Activated CD8-positive, alpha-beta memory T cell treated with anti-CD3 and anti-CD28 coated beads for 4 hours (primary cell): ENCODE results near the gene RAPGEF2.
"Not testable (repeated sequence)": the region's sequence is repeated elsewhere in the genome, so short reads cannot be mapped to it uniquely, and the experiment has no call there.

ENCODE experiments used
- DNase-seq, 2 donors: peaks; one replicate each; pipeline ENCODE4 v3.0.0-alpha.2; 2020; ENCODE audit warnings: low read depth in 2 of 2

RAPGEF2 gene

DNA sequence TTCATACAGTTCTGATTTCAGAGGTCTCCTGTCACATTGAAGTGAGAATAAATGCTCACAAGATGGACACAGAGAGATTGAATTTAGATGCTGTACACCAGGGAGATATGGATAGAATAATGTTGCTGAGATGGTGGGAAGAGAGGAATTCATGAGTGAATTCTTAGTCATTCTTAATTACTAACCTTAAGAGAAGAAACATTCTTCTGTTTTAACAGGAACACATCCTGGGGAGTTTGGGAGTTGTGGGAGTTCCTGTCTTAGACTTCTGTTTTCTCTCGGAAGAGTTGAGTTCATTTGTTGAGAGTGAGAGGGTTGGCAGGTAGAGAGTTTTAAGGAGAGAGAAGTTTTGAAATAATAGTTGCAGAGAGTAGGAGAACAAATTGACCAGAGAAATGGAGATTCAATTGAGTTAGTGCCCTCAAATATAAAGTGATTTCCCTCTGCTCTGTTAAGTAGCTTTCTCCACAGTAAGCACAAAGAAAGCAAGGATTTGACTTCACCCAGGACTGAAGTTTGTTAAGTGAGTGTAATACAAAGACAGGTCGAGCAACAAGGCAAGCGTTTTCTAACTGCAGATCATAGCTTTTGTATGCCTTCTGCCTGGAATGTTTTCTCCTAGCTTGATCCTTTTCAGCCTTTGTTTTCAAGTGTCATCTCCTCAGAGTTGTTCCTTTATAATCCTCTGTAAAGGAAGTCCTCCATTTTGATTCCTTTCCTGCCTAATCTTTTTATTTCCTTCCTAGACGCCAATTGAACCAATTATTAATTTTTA is 205.9 kb downstream of the RAPGEF2 start:
- no peak for DNase-seq

DNA sequence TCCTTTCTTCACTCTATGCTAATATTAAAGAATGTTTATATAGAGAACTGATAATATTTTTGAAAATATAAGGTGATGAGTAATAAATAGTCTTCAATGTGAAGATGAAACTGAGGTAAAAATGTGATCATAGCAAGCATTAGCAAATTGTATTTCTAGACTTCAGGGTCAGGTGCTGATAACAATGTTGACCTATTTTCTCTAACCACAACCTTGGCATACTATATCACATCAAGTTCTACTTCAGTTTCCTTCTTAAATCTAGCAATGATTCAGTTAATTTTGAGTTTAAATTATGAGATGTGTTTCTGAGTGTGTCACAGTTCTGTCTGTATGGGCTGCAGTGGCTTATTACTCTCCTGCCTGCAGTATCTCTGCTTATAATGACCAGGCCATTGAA is 209.4 kb downstream of the RAPGEF2 start:
- no peak for DNase-seq

DNA sequence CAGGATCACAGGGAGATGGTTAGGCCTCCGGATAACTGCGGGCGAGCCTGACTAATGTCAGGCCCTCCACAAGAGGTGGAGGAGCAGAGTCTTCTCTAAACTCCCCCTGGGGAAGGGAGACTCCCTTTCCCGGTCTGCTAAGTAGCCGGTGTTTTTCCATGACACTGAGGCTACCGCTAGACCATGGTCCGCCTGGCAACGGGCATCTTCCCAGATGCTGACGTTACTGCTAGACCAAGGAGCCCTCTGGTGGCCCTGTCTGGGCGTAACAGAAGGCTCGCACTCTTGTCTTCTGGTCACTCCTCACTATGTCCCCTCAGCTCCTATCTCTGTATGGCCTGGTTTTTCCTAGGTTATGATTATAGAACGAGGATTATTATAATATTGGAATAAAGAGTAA is 213.0 kb downstream of the RAPGEF2 start:
- DNase-seq = not testable (repeated sequence)

DNA sequence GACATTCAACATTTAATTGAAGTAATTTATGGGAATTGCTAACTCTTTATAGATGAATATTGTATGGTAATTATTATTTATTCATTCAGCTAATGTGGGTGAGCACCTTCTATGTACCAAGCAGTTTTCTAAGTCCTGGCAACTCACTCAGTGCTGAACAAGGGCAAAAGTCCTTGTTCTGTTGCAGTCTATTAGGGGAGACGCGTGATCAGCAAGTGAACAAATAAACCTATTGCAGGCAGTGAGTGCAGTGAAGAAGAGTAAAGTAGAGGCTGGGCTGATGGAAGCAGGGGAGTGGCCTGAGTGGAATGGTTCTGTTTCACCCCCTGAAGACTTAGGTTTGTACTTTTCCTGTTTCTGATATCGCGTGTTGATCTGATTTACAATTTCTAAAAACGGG is 214.3 kb downstream of the RAPGEF2 start:
- DNase-seq = no peak

DNA sequence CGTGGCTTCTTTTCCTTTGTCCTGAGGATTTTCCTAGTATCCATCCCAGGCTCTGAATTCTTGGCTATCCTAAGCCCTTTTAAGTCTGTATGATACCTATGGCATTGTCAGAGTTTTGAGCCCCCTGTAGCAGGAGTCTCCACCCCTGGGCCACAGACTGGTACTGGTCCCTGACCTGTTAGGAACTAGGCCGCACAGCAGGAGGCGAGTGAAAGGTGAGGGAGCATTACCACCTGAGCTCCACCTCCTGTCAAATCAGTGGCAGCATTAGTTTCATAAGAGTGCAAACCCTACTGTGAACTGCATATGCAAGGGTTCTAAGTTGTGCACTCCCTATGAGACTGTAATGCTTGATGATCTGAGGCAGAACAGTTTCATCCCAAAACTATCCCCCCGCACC is 216.1 kb downstream of the RAPGEF2 start:
- no peak for DNase-seq

DNA sequence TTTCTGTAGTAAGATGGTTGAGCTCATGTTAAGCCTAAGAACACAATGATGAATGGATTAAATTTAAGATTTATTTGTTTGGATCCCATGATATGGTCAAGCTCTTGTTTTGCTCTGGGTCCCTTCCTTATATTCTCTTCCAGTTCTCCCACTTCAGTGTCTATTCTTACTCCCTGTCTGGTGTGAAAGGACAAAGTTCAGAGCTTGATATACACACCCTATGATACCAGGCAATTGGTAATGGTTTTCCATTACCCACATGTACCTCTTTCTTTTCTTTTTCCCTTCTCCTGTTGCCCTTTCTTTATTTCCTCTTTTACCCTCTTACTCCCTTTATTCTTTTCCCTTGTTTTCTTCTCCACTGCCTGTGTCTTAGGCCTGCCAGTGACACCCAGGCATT is 223.6 kb downstream of the RAPGEF2 start:
- DNase-seq = no peak

DNA sequence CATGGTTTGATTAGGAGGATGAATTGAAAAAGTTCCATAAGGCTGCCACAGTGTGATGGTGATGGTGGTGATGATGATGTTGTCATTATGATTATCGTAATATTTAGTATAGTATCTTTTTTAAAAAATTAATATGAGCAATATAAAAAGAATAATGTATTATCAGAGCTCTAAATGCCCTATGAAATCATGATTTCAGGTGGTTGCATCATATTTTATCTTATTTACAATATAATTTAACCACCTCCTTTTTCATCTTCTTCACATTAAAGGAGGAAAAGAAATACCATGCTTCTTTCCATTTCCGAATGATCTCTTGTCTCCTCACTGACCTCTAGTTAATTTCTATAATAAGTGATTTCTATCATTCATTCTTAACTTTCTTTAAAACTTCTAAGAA is 225.9 kb downstream of the RAPGEF2 start:
- no peak for DNase-seq

DNA sequence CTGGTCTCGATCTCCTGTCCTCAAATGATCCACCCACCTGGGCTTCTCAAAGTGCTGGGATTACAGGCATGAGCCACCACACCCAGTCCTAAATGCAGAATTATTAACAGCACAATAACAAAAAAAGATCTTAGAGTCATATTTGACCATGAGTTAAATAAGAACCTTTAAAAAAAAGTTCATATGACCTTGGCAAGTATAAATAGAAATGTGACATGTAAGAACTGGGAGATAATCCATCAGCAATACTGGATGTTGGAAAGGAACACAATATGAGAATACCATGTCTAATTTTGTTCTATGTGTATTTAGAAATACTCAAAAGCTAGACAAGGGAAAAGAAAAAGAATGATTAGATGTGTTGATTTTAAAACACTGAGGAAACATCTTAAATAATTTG is 231.6 kb downstream of the RAPGEF2 start:
- no peak for DNase-seq

DNA sequence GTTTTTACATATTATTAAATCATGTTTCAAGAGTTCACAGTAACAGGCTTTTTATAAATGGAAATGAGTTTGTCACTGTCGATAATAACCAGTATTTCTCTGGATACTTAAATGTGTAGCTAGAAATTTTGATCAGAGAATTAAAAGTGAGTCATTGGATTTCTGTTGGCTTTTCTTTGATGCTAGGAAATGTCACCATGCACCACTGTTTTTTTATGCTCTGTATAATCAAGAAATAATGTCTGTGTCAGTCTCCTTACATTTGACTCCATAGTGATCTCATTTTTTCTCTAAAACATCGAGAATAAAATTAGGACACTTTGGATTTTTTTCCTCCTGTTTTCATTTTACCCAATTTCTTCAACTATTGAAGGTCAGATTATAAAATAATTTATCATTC is 234.2 kb downstream of the RAPGEF2 start:
- no peak for DNase-seq

DNA sequence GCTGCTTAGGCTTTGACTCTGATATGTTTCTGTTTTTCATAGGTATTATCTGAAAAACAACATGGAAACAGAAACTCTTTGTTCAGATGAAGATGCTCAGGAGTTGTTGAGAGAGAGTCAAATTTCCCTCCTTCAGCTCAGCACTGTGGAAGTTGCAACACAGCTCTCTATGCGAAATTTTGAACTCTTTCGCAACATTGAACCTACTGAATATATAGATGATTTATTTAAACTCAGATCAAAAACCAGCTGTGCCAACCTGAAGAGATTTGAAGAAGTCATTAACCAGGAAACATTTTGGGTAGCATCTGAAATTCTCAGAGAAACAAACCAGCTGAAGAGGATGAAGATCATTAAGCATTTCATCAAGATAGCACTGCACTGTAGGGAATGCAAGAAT is 238.6 kb downstream of the RAPGEF2 start:
- no peak for DNase-seq

DNA sequence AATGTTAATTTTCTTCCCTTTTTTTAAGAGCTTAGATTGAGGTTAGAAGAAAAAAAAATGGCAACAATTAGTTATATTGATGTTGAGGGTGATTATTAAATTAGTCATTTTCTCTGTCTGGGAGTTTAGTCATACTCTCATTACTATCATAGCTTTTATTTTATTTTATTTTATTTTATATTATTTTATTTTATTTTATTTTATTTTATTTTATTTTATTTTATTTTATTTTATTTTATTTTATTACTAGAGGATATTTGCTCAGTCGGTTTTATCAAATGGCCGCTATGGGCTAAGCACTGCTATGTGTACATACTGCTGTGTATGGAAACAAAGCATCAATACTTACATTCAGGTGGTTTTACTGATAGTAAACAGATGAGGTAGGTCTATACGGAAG is 239.5 kb downstream of the RAPGEF2 start:
- no peak for DNase-seq

DNA sequence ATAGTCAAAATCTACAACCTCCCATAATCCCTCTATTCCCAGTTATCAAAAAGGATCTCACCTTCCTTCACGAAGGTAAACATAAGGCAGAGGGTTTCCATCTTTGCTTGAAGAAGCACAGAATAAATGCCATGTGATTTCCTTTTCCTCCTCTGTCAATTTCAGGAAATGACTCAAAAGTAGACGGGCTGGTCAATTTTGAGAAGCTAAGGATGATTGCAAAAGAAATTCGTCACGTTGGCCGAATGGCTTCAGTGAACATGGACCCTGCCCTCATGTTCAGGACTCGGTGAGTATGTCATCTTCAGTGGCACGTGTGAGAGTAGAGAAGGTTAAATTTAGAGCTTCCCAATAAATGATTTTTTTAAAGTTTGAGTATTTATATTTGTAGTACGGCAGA is 240.2 kb downstream of the RAPGEF2 start:
- no peak for DNase-seq

DNA sequence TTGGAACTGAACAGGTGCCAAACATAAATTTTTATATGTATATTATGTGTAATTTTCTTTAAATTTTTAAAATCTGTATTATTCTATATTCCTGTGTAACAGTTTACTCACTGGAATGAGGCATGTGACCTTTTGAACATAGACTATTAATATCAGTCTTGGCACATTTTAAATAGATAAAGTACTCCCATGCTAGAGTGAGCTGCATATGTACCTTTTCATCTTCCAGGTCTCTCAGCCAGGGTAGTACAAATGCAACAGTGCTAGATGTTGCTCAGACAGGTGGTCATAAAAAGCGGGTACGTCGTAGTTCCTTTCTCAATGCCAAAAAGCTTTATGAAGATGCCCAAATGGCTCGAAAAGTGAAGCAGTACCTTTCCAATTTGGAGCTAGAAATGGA is 242.0 kb downstream of the RAPGEF2 start:
- DNase-seq = no peak

DNA sequence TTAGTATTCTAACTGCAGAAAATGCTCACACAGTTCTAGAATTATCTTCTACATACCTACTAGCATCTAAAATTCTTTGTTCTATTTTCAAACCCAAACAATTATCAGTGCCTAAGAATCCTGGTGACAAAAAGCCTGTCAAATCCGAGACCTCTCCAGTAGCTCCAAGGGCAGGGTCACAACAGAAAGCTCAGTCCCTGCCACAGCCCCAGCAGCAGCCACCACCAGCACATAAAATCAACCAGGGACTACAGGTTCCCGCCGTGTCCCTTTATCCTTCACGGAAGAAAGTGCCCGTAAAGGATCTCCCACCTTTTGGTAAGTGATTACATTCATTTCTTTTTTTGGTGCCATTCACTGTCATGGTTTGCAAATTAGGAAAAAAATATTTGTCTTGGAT is 243.8 kb downstream of the RAPGEF2 start:
- no peak for DNase-seq

DNA sequence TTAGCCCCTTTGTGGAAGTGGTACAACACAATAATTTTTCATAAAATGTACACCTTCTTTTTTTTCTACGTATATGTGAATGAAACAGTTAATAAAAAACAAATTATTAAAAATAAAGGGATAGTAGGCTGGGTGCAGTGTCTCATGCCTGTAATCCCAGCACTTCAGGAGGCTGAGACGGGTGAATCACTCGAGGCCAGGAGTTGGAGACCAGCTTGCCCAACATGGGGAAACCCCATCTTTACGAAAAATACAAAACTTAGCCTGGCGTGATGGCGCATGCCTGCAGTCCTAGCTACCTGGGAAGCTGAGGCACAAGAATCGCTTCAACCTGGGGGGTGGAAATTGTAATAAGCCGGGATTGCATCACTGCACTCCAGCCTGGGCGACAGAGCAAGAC is 244.9 kb downstream of the RAPGEF2 start:
- no peak for DNase-seq

DNA sequence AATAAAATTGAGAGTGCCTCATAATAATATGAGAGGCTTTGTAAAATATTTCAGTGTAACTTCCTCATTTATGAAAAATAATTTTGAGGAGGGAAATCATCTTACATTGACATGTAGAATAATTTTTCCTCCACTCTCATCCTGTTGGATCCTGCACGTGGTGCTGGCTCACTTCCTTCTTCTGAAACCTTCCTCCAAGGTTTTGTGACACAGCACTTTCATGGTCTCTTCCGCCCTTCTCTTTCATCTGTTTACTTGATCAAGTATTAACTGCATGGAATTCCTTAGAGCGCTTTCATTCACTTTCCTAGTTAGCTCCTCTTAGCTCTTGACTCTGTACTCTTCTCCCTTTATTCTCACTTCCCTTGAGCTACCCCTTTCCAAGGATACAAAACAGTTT is 246.5 kb downstream of the RAPGEF2 start:
- DNase-seq = no peak

DNA sequence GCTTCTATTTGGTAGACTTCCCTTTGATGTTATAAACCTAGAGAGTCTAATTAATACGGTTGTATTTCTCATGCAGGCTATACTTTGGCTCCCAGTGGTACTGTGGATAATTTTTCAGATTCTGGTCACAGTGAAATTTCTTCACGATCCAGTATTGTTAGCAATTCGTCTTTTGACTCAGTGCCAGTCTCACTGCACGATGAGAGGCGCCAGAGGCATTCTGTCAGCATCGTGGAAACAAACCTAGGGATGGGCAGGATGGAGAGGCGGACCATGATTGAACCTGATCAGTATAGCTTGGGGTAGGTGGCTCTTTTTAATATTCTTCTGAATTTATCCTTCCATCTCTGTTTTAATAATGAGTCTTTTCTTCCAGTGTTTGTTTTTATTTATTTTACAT is 249.7 kb downstream of the RAPGEF2 start:
- DNase-seq = no peak

DNA sequence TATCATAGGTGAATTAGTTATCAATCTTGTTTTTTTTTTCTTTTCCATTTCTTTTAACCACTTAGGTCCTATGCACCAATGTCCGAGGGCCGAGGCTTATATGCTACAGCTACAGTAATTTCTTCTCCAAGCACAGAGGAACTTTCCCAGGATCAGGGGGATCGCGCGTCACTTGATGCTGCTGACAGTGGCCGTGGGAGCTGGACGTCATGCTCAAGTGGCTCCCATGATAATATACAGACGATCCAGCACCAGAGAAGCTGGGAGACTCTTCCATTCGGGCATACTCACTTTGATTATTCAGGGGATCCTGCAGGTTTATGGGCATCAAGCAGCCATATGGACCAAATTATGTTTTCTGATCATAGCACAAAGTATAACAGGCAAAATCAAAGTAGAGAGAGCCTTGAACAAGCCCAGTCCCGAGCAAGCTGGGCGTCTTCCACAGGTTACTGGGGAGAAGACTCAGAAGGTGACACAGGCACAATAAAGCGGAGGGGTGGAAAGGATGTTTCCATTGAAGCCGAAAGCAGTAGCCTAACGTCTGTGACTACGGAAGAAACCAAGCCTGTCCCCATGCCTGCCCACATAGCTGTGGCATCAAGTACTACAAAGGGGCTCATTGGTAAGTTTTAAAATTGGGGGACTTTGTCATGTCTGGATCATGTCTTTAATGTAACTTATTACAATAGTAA is 250.7 kb downstream of the RAPGEF2 start:
- DNase-seq = no peak

DNA sequence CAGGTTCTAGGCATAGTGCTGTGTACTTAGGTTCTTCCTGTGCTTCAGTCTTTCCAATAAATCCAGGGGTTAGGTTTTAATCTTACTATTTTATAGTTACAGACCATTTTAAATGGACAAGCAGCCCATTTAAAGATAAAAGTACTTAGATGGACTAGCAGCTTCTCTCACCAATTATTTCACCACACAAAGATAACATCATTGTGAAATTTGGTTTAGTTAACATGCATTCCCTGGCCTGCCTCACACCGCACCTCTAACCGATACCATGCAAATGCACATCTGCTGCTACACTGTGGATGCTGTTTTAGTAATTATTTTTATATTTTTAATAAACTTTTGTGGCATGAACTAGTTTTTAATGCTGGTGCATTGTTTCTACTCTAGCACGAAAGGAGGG is 252.6 kb downstream of the RAPGEF2 start:
- no peak for DNase-seq

DNA sequence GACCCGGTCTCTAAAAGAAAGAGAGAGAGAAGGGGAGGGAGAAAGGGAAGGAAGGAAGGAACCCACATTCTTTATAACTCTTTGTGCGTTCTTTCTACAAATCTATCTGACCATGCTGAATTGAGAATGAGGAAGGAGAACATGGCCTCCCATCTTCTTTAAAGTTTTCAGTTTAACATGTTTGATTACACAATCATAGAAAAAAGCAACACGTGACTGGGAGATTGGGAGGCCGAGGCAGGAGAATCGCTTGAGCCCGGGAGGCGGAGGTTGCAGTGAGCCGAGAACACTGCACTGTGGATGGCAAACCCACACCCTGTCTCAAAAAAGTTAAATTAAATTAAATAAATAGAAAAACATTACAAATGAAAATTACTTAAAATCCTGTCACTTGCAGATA is 254.5 kb downstream of the RAPGEF2 start:
- no peak for DNase-seq

DNA sequence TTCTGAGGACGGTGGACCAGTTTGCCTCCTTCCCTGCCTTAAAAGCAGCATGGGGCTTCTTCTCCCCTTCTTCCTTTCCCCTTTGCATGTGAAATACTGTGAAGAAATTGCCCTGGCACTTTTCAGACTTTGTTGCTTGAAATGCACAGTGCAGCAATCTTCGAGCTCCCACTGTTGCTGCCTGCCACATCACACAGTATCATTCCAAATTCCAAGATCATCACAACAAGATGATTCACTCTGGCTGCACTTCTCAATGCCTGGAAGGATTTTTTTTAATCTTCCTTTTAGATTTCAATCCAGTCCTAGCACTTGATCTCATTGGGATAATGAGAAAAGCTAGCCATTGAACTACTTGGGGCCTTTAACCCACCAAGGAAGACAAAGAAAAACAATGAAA is 255.3 kb downstream of the RAPGEF2 start:
- DNase-seq = no peak

DNA sequence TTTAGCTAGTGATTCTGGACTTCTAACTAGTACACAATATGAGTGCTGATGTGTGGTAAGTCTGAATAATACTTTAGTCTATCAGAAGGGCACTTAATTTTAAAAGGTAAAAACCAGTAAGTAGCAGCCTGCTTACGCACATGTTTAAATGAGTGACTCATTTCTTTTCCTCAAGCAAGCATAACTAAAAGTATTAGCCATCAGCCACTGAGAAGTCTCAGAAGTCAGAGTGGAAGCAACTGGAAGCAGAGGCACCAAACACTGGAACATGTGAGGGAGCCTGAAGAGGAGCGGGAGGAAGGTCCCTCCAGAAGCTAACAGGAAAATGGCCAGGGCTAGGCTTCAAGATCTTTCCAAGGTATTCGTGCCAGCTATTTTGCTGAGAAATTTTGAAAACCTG is 257.7 kb downstream of the RAPGEF2 start:
- no peak for DNase-seq

DNA sequence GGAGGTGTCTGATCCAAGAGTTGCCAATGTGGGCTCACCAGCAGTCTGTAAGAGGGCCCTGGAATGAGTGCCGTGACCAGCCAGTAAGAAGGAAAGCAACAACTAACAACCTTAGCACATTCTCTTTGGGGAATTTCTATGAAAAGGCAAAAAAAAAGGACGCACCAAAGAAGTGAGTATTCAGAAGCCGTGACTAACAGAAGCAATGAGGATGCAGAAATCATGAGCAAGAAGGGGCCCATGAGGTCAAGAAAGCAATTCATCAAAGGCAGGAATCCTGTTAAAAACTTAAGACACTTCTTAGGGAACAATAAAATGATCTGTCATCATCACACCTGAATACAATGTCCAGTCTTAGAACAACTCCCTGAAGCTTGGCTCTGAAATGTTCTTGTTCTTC is 260.5 kb downstream of the RAPGEF2 start:
- no peak for DNase-seq
